PC-9 (cell line): ENCODE measurements around the gene DSCAM. TPM values are rescaled to one million over a fixed set of nuclear protein-coding genes. Genes with fewer than 3 reads are reported as not detected.

Experiments used
- BruUV-seq: library from RNA; stranded (reverse); fragments of 400-500 nt; replicated peaks from 2 replicates; lab custom pipeline; 2021; lab: Mats Ljungman, UMichigan
- CTCF ChIA-PET: fragments of 300-600 bp; sonication (Branson Sonifier 250); formaldehyde crosslinking; loops from one replicate; lab custom pipeline; 2022; ENCODE audit warnings: antibody characterized with exemption; lab: Charles Lee
- POLR2A ChIA-PET: fragments of 300-600 bp; sonication (Branson Sonifier 250); formaldehyde crosslinking; loops from one replicate; lab custom pipeline; 2022; ENCODE audit warnings: antibody characterized with exemption; ENCODE audit not compliant: unreplicated experiment; lab: Charles Lee
- DNase-seq, 2 experiments: peaks; one replicate each; pipeline versions ENCODE4 v3.0.0 to v3.0.0-alpha.2; 2015 to 2022; ENCODE audit warnings: mixed read lengths in 1 of 2
- H2AFZ ChIP-seq: fragments of 200-600 bp; sonication (generic); 2 replicates; pipeline ENCODE4 v1.8.1; 2017; ENCODE audit warnings: antibody characterized with exemption
- H3F3A ChIP-seq: fragments of 200-600 bp; sonication (generic); 2 replicates; pipeline ENCODE4 v1.8.1; 2017; ENCODE audit warnings: antibody characterized with exemption, mild to moderate bottlenecking, low read depth; ENCODE audit not compliant: insufficient read depth
- H3K27ac ChIP-seq: fragments of 200-600 bp; sonication (generic); 2 replicates; pipeline ENCODE4 v1.6.1; 2016; ENCODE audit warnings: mixed run types
- H3K27me3 ChIP-seq: fragments of 200-600 bp; sonication (generic); 2 replicates; pipeline ENCODE4 v1.6.1; 2016; ENCODE audit warnings: low read depth, mixed run types; ENCODE audit not compliant: insufficient read depth
- H3K36me3 ChIP-seq: fragments of 200-600 bp; sonication (generic); 2 replicates; pipeline ENCODE4 v1.6.1; 2016; ENCODE audit warnings: low read depth, mixed run types
- H3K4me1 ChIP-seq: fragments of 200-600 bp; sonication (generic); replicated peaks from 2 replicates; pipeline ENCODE4 v1.6.1; 2016; ENCODE audit warnings: mixed run types; ENCODE audit not compliant: insufficient read depth
- H3K4me2 ChIP-seq: fragments of 200-600 bp; sonication (generic); 2 replicates; pipeline ENCODE4 v1.6.1; 2017; ENCODE audit warnings: mixed run types
- H3K4me3 ChIP-seq: fragments of 200-600 bp; sonication (generic); 2 replicates; pipeline ENCODE4 v1.6.1; 2016; ENCODE audit warnings: mixed run types
- H3K79me2 ChIP-seq: fragments of 200-600 bp; sonication (generic); 2 replicates; pipeline ENCODE4 v1.6.1; 2017; ENCODE audit warnings: low read depth, mixed run types
- H3K9me2 ChIP-seq: fragments of 200-600 bp; sonication (generic); 2 replicates; pipeline ENCODE4 v1.8.1; 2017; ENCODE audit warnings: mild to moderate bottlenecking; ENCODE audit not compliant: insufficient read depth
- H3K9me3 ChIP-seq: fragments of 200-600 bp; sonication (generic); 2 replicates; pipeline ENCODE4 v1.8.1; 2016; ENCODE audit warnings: low read depth; ENCODE audit not compliant: insufficient read depth
- H4K20me1 ChIP-seq: fragments of 200-600 bp; sonication (generic); 2 replicates; pipeline ENCODE4 v1.8.1; 2017; ENCODE audit not compliant: insufficient read depth
- CTCF ChIP-seq: fragments of 200-600 bp; sonication (generic); conservative IDR thresholded peaks from 2 replicates; pipeline ENCODE4 v1.6.1; 2017; ENCODE audit warnings: mixed run types, antibody characterized with exemption, mild to moderate bottlenecking, moderate library complexity
- EZH2 ChIP-seq: fragments of 200-600 bp; sonication (generic); IDR thresholded peaks from 2 replicates; pipeline ENCODE4 v1.8.0; 2017; ENCODE audit warnings: antibody characterized with exemption, low read depth
- intact Hi-C: fragments of 100-400 bp; cut with micrococcal nuclease; formaldehyde crosslinking; loops from one replicate; pipeline ENCODE4 v1.10.0; 2022; ENCODE audit not compliant: unreplicated experiment
- total RNA-seq: library from RNA; stranded (reverse); gene quantifications from 2 replicates; pipeline ENCODE4 v1.2.3, GENCODE V29; 2021

The DSCAM gene
- total RNA-seq, 1 experiment from 2014 or later = not detected

GRCh38 chr21:40070871-40071270, 776.1 kb downstream of the DSCAM start:
- Histone ChIP-seq H2AFZ (no peak overlapping the region), H3F3A (no peaks in the 10 kb centered on the region), H3K27ac (no peak overlapping the region), H3K4me2 (no peak overlapping the region), H3K4me1 (no peaks in the 10 kb centered on the region), H4K20me1 (no peaks in the 10 kb centered on the region), H3K27me3 (peaks cover 8% of the 10 kb centered on the region; the same call in 1 of the 2 replicates), H3K36me3 (no peaks in the 10 kb centered on the region), H3K9me2 (no peaks in the 10 kb centered on the region), H3K79me2 (no peaks in the 10 kb centered on the region), H3K4me3 (no peak overlapping the region), H3K9me3 (no peaks in the 10 kb centered on the region)
- DNase-seq = no peak
- intact Hi-C loops = no loop called here
- TF ChIP-seq EZH2 (no peak), CTCF (no peak)
- BruUV-seq = no TSS peak
- ChIA-PET POLR2A (no interaction called here), CTCF (no interaction called here)

- H3K27ac ChIP-seq = no peak overlapping the region
- H4K20me1 ChIP-seq = no peaks in the 10 kb centered on the region
- TF ChIP-seq EZH2 (no peak), CTCF (no peak)
- no peak overlapping the region for H3K4me3 ChIP-seq
- ChIA-PET POLR2A (no interaction called here), CTCF (no interaction called here)
- no peak overlapping the region for H2AFZ ChIP-seq
- no peak overlapping the region for H3K4me2 ChIP-seq
- H3K9me2 ChIP-seq = no peaks in the 10 kb centered on the region
- no peaks in the 10 kb centered on the region for H3K79me2 ChIP-seq
- H3K9me3 ChIP-seq = no peaks in the 10 kb centered on the region
- intact Hi-C loops = no loop called here
- no TSS peak for BruUV-seq
- H3K4me1 ChIP-seq = no peaks in the 10 kb centered on the region
- no peaks in the 10 kb centered on the region for H3K36me3 ChIP-seq
- DNase-seq = no peak
- H3F3A ChIP-seq = no peaks in the 10 kb centered on the region
- H3K27me3 ChIP-seq = no peaks in the 10 kb centered on the region
Observed at GRCh38 chr21:40067751-40068150, 779.2 kb downstream of the DSCAM start.

- no peak overlapping the region for H3K27ac ChIP-seq
- TF ChIP-seq EZH2 (no peak), CTCF (no peak)
- H3K9me3 ChIP-seq = no peaks in the 10 kb centered on the region
- H3K79me2 ChIP-seq = no peaks in the 10 kb centered on the region
- H3K4me3 ChIP-seq = no peak overlapping the region
- BruUV-seq = no TSS peak
- no peaks in the 10 kb centered on the region for H3K9me2 ChIP-seq
- no peaks in the 10 kb centered on the region; the same call in 1 of the 2 replicates for H3K27me3 ChIP-seq
- no peak overlapping the region for H3K4me2 ChIP-seq
- H4K20me1 ChIP-seq = no peaks in the 10 kb centered on the region
- no peaks in the 10 kb centered on the region for H3F3A ChIP-seq
- no peaks in the 10 kb centered on the region for H3K4me1 ChIP-seq
- ChIA-PET CTCF (no interaction called here), POLR2A (no interaction called here)
- intact Hi-C loops = no loop called here
- H2AFZ ChIP-seq = no peak overlapping the region
- DNase-seq = no peak
- H3K36me3 ChIP-seq = no peaks in the 10 kb centered on the region
Observed at GRCh38 chr21:40066221-40066620, 780.7 kb downstream of the DSCAM start.
